ENCODE results near the gene RPL22. TPM values are rescaled to one million over a fixed set of nuclear protein-coding genes. Genes with fewer than 3 reads are reported as not detected.

The RPL22 gene
- total RNA-seq (2022; extraction: Qiagen RNA extraction): 338 to 484 TPM (median 438 TPM) in 5 replicates

GRCh38 chr1:6199298-6200187 lies at the start of gene RPL22:
Gene RPL22, minus strand, starts transcription at chr1:6199595. Its CDS starts 22 bp downstream, at chr1:6199573.

DNA sequence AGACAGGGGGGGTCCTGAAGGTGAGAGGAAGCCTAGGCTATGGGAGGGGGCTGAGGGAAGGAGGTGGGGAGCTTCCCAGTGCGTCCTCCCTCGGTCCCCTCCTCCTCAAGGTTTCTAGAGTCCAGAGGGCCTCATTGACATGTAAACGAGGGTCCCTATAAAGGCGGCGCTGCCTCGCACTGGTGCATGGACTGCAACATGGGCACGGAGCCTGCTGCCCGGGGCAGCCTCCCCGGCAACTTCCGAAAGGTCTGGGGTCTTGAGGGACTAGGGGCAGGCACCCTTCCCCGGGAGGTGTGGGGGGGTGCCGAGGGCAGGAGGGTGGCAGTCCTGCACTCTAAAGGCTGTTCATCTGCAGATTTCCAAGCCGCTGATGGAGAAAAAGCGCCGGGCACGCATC lies 44.6 kb upstream of the RPL22 start, which contains the start of gene HES3:
HES3 (plus strand) TSS at position 187 of the 400 bp plus-strand sequence; CDS start at position 374, 187 bp downstream.

DNA sequence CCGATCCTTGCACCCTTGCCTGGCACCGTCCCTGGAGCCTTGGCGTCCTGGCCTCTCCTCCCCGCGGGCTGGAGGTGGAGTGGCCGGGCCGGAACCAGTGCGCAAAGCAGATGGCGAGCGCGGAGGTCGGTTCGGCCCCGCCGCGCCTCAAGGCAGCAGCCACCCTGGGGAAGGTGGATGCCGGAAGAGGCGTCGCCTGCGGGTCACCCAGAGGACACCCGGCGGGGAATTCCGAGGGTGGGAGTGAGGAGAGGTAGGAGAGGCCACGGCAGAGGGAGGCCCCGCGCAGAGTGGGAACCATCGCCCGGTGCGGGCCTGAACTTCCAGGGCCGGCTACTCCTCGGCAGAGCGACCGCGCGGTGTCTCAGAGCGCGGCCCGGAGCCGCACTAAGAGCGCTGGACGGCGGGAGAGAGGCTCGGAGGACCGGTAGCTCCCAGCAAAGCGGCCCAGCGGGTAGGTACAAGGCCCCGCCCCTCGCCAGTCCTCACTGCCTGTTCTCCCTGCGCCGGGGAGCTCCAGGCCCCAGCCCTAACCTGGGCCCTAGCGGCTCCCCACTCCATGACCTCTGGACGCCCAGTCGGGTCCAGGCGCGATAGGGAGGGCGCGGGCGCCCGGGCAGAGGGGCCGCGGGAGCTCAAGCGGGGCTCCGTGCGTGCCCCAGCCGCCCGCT lies 6.6 kb upstream of the RPL22 start, which contains the start of gene RNF207:
RNF207 (plus strand) TSS at position 271 of the 671 bp plus-strand sequence. CDS start 417 bp downstream, outside the sequence.

DNA sequence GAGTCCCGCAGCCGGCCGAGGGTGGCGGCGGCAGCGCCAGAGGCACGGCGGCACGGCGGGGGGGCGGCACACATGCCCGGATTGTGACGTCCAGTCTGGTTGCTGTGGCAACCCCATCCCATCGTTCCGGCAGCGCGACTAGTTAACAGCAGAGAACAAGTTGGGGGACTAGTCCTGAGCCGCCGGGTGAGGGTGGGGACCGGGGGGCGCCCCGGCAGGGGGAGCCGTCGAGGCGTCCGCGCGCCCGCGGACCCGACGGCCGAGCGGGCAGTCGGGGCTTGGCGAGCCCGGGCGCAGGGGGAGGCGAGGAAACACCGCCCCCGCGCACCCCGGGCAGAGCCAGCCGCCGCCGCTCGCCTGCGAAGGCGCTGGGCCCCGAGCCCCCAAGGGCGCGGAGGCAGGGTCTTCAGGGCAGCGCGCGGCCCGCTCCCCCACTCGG lies 19.1 kb downstream of the RPL22 start, which contains the start of gene CHD5:
CHD5 (minus strand) TSS at position 54 of the 439 bp plus-strand sequence. CDS start 298 bp downstream, outside the sequence.

Other genes with a start within 250 kb of the RPL22 start
- 3.5 to 6.0 TPM (median 5.1 TPM) in 5 replicates for gene NPHP4, start 207.2 kb downstream of the RPL22 start, total RNA-seq (2022; extraction: Qiagen RNA extraction)
- gene KCNAB2, start 153.7 kb downstream of the RPL22 start, total RNA-seq (2022; extraction: Qiagen RNA extraction): 7.0 to 8.2 TPM (median 7.7 TPM) in 5 replicates
- 1.2 to 2.5 TPM (median 1.4 TPM) in 5 replicates for gene CHD5, start 19.3 kb downstream of the RPL22 start, total RNA-seq (2022; extraction: Qiagen RNA extraction)
- gene RNF207, start 6.5 kb upstream of the RPL22 start, total RNA-seq (2022; extraction: Qiagen RNA extraction): 7.9 to 17.0 TPM (median 14.1 TPM) in 5 replicates
- gene ICMT, start 36.4 kb upstream of the RPL22 start, total RNA-seq (2022; extraction: Qiagen RNA extraction): 48.0 to 61.3 TPM (median 58.5 TPM) in 5 replicates
- not detected in 5 replicates for gene HES3, start 44.6 kb upstream of the RPL22 start, total RNA-seq (2022; extraction: Qiagen RNA extraction)
- 2.6 to 3.7 TPM (median 3.4 TPM) in 5 replicates for gene GPR153, start 61.5 kb upstream of the RPL22 start, total RNA-seq (2022; extraction: Qiagen RNA extraction)
- 68.7 to 103 TPM (median 91.2 TPM) in 5 replicates for gene ACOT7, start 194.2 kb upstream of the RPL22 start, total RNA-seq (2022; extraction: Qiagen RNA extraction)
- 2.6 to 5.7 TPM (median 5.2 TPM) in 5 replicates for gene HES2, start 220.3 kb upstream of the RPL22 start, total RNA-seq (2022; extraction: Qiagen RNA extraction)
- 0.55 to 1.0 TPM (median 0.68 TPM) in 5 replicates for gene ESPN, start 225.2 kb upstream of the RPL22 start, total RNA-seq (2022; extraction: Qiagen RNA extraction)

All from A549 treated with Mapracorat at 1 μM for 4 hours (cell line).